ENCODE measurements around the gene SMG5.

SMG5 gene

DNA sequence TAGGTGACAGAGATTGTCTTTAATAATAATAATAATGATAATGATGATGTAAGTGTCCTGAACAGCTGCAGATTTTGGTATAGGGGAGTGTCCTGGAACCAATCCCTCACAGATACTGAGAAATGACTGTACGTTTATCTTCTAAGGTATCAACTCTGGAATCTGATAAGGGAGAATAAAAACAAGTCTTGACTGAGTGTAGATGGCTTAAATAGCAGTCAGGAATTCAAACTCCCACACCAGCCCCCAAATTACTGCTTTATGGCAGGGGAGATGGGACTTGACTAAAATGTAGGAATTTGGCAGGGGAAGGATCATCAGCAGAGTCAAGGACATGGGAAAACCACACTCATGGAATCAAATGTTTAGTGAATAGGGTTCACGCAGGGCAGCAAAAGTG lies 22.6 kb upstream of the SMG5 start:
- no peaks in the 10 kb centered on the region for H3K9me3 ChIP-seq (ENCODE audit: insufficient read depth, low read depth, low read length)
- H4K20me1 ChIP-seq (ENCODE audit: insufficient read depth, low read length, poor library complexity, severe bottlenecking) = no peaks in the 10 kb centered on the region
- no peak overlapping the region for H2AFZ ChIP-seq (ENCODE audit: low read length)
- H3K9ac ChIP-seq (ENCODE audit: low read depth, low read length, poor library complexity, severe bottlenecking) = no peak overlapping the region
- no peak overlapping the region for H3K4me2 ChIP-seq (ENCODE audit: low read depth, low read length, poor library complexity, severe bottlenecking)
- H3K79me2 ChIP-seq (ENCODE audit: insufficient read depth, low read length) = no peaks in the 10 kb centered on the region
- H3K4me1 ChIP-seq (ENCODE audit: insufficient read depth, low read length, poor library complexity, severe bottlenecking) = no peaks in the 10 kb centered on the region
- H3K27me3 ChIP-seq (ENCODE audit: insufficient read depth, low read length, poor library complexity, severe bottlenecking) = no peaks in the 10 kb centered on the region
- no peaks in the 10 kb centered on the region for H3K9me2 ChIP-seq (replicated peaks; ENCODE audit: low read depth, low read length)
- TF ChIP-seq, protein P1, sequence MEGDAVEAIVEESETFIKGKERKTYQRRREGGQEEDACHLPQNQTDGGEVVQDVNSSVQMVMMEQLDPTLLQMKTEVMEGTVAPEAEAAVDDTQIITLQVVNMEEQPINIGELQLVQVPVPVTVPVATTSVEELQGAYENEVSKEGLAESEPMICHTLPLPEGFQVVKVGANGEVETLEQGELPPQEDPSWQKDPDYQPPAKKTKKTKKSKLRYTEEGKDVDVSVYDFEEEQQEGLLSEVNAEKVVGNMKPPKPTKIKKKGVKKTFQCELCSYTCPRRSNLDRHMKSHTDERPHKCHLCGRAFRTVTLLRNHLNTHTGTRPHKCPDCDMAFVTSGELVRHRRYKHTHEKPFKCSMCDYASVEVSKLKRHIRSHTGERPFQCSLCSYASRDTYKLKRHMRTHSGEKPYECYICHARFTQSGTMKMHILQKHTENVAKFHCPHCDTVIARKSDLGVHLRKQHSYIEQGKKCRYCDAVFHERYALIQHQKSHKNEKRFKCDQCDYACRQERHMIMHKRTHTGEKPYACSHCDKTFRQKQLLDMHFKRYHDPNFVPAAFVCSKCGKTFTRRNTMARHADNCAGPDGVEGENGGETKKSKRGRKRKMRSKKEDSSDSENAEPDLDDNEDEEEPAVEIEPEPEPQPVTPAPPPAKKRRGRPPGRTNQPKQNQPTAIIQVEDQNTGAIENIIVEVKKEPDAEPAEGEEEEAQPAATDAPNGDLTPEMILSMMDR (conservative IDR thresholded peaks at IDR 0.05; ENCODE audit: low read length) = no peak
- TF ChIP-seq EZH2phosphoT487 (IDR thresholded peaks at IDR 0.05; ENCODE audit: borderline replicate concordance) = no peak
- H3F3A ChIP-seq (ENCODE audit: low read depth) = no peaks in the 10 kb centered on the region
- H3K4me3 ChIP-seq (ENCODE audit: low read length, poor library complexity, severe bottlenecking) = no peak overlapping the region
- peaks cover 30% of the 10 kb centered on the region; the same call in 1 of the 2 replicates for H3K36me3 ChIP-seq (ENCODE audit: insufficient read depth, low read length)

GRCh38 chr1:156303241-156303640 lies 20.6 kb upstream of the SMG5 start:
- no peaks in the 10 kb centered on the region for H4K20me1 ChIP-seq (ENCODE audit: insufficient read depth, low read length, poor library complexity, severe bottlenecking)
- no peaks in the 10 kb centered on the region for H3K27me3 ChIP-seq (ENCODE audit: insufficient read depth, low read length, poor library complexity, severe bottlenecking)
- no peaks in the 10 kb centered on the region for H3K9me2 ChIP-seq (replicated peaks; ENCODE audit: low read depth, low read length)
- peaks cover 11% of the 10 kb centered on the region; the same call in 1 of the 2 replicates for H3K36me3 ChIP-seq (ENCODE audit: insufficient read depth, low read length)
- no peak for TF ChIP-seq EZH2phosphoT487 (IDR thresholded peaks at IDR 0.05; ENCODE audit: borderline replicate concordance)
- TF ChIP-seq, protein P1 (conservative IDR thresholded peaks at IDR 0.05; ENCODE audit: low read length) = no peak
- no peaks in the 10 kb centered on the region for H3K4me1 ChIP-seq (ENCODE audit: insufficient read depth, low read length, poor library complexity, severe bottlenecking)
- H2AFZ ChIP-seq (ENCODE audit: low read length) = no peak overlapping the region
- H3K4me3 ChIP-seq (ENCODE audit: low read length, poor library complexity, severe bottlenecking) = no peak overlapping the region
- H3F3A ChIP-seq (ENCODE audit: low read depth) = no peaks in the 10 kb centered on the region
- H3K9me3 ChIP-seq (ENCODE audit: insufficient read depth, low read depth, low read length) = no peaks in the 10 kb centered on the region
- no peak overlapping the region for H3K4me2 ChIP-seq (ENCODE audit: low read depth, low read length, poor library complexity, severe bottlenecking)
- no peak overlapping the region for H3K9ac ChIP-seq (ENCODE audit: low read depth, low read length, poor library complexity, severe bottlenecking)
- no peaks in the 10 kb centered on the region for H3K79me2 ChIP-seq (ENCODE audit: insufficient read depth, low read length)

- Histone ChIP-seq H3K9me2 (replicated peaks; ENCODE audit: low read depth, low read length) (no peaks in the 10 kb centered on the region), H3K4me3 (ENCODE audit: low read length, poor library complexity, severe bottlenecking) (no peak within 1 kb of the TSS), H3K4me2 (ENCODE audit: low read depth, low read length, poor library complexity, severe bottlenecking) (no peak within 1 kb of the TSS), H3K27me3 (ENCODE audit: insufficient read depth, low read length, poor library complexity, severe bottlenecking) (no peaks in the 10 kb centered on the region), H4K20me1 (ENCODE audit: insufficient read depth, low read length, poor library complexity, severe bottlenecking) (no peaks in the 10 kb centered on the region), H3K4me1 (ENCODE audit: insufficient read depth, low read length, poor library complexity, severe bottlenecking) (peaks cover 8% of the 10 kb centered on the region), H3K36me3 (ENCODE audit: insufficient read depth, low read length) (no peaks in the 10 kb centered on the region), H3F3A (ENCODE audit: low read depth) (no peaks in the 10 kb centered on the region), H2AFZ (ENCODE audit: low read length) (no peak within 1 kb of the TSS), H3K9ac (ENCODE audit: low read depth, low read length, poor library complexity, severe bottlenecking) (no peak within 1 kb of the TSS), H3K9me3 (ENCODE audit: insufficient read depth, low read depth, low read length) (no peaks in the 10 kb centered on the region), H3K79me2 (ENCODE audit: insufficient read depth, low read length) (0 out of 2 replicates have a peak, but pooled peaks cover 4% of the 10 kb centered on the region)
- TF ChIP-seq, protein P1 (conservative IDR thresholded peaks at IDR 0.05; ENCODE audit: low read length) = no peak
Observed at GRCh38 chr1:156298852-156299357, 16.3 kb upstream of the SMG5 start, which contains the start of gene VHLL. Gene VHLL, minus strand, starts transcription at chr1:156299307. Its CDS starts 118 bp downstream, at chr1:156299189.

All from Loucy (cell line).